LNCaP clone FGC (cell line): ENCODE measurements around the gene RABGGTA.

Experiments used
- DNase-seq: peaks from one replicate; pipeline ENCODE4 v3.0.0-alpha.2; 2011; ENCODE audit warnings: low read depth
- H3K4me3 ChIP-seq: 2 replicates; pipeline ENCODE4 v1.5.1; 2011; ENCODE audit warnings: mild to moderate bottlenecking, low read depth, low read length, control low read depth
- TF ChIP-seq, protein P1 (sequence below): IDR thresholded peaks from 2 replicates; pipeline ENCODE4 v1.5.1; 2012; ENCODE audit warnings: mild to moderate bottlenecking; ENCODE audit not compliant: control insufficient read depth, insufficient read depth; ENCODE audit errors: extremely low read depth

The RABGGTA gene

DNA sequence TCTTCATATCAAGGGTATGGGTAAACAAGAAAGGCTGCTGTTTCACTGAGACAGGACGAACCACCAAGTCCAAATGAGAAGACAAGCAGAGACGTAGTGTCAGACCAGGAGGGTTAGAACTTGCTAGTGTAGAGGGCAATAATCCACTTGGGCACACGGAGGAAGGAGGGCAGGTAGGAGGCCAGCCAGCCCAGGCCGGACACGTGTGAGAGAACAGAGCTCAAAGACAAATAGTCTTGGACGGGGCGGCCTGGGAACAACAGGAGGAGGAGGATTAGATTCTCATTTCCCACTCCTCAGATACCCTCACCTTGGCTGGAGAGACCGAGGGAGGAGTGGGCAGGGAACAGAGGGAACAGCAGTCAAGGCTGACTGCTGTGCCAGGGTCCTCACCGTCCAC lies 19.3 kb upstream of the RABGGTA start:
- TF ChIP-seq, protein P1, sequence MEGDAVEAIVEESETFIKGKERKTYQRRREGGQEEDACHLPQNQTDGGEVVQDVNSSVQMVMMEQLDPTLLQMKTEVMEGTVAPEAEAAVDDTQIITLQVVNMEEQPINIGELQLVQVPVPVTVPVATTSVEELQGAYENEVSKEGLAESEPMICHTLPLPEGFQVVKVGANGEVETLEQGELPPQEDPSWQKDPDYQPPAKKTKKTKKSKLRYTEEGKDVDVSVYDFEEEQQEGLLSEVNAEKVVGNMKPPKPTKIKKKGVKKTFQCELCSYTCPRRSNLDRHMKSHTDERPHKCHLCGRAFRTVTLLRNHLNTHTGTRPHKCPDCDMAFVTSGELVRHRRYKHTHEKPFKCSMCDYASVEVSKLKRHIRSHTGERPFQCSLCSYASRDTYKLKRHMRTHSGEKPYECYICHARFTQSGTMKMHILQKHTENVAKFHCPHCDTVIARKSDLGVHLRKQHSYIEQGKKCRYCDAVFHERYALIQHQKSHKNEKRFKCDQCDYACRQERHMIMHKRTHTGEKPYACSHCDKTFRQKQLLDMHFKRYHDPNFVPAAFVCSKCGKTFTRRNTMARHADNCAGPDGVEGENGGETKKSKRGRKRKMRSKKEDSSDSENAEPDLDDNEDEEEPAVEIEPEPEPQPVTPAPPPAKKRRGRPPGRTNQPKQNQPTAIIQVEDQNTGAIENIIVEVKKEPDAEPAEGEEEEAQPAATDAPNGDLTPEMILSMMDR: no peak
- no peak overlapping the region for H3K4me3 ChIP-seq
- no peak for DNase-seq

- TF ChIP-seq, protein P1: no peak
- H3K4me3 ChIP-seq: no peak overlapping the region
- DNase-seq: no peak
Measured at GRCh38 chr14:24289649-24290280, 18.4 kb upstream of the RABGGTA start.

DNA sequence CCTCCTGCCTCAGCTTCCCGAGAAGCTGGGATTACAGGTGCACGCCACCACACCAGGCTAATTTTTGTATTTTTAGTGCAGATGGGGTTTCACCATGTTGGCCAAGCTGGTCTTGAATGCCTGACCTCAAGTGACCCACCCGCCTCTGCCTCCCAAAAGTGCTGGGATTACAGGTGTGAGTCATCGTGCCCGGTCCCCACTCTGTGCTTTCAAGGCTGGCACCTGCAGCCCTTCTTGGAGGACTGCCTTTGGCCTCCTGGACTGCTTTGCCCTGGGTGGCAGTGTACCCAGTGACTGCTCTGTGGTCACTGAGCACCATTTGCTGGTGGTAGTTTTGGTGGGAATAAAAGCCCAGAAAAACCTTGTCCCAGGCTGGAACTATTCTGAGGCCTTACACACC lies 15.6 kb upstream of the RABGGTA start:
- TF ChIP-seq, protein P1: no peak
- H3K4me3 ChIP-seq: no peak overlapping the region
- DNase-seq: no peak

DNA sequence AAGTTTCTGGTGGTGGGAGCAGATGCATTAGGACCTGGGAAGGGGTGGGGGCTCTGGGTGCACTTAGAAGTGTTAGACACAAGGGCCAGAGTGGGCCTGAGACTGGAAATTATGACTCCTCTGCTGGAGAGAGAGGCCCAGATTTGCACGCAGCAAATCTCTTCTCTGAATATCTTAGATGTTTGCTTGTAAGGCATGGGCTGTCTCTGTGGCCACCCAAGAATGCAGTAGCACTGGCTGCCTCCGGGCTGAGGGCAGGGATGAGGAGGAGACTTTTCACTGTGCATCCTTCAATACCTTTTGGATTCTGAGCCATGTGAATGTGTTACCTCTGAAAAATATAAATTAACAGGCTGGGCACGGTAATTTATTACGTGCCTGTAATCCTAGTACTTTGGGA lies 14.0 kb upstream of the RABGGTA start:
- no peak for DNase-seq
- TF ChIP-seq, protein P1: no peak
- H3K4me3 ChIP-seq: no peak overlapping the region

DNA sequence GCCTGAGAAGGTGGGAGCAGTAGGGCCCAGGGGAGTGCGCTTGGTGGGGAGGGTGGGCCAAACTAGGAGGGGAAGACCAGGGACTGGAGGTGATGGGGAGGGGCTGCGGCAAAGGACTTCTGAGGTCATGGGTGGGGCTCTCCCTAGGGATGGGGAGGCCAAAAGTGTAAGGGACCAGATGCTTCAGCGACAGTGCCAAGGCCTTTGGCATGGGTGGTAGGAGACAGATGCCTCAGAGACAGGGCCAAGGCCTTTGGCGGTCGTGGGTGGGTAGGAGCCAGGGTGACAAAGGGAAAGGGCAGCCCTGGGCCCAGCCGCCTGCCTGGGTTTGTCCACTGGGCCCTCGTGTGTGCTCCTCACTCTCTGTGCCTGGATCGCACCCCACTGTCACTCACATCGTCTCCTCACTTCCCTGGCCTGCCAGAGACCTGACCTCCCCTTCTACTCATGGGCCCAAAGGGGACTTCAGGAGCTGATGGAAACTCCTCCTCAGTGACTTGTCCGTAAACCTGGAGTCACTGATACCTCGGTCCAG lies 13.2 kb upstream of the RABGGTA start:
- DNase-seq: no peak
- H3K4me3 ChIP-seq: no peak overlapping the region
- TF ChIP-seq, protein P1: no peak

- TF ChIP-seq, protein P1: no peak
- no peak for DNase-seq
- H3K4me3 ChIP-seq: no peak overlapping the region
Measured at GRCh38 chr14:24283796-24284460, 12.5 kb upstream of the RABGGTA start.
